Measurements from ENCODE around the gene ATP10A.

Gene ATP10A

DNA sequence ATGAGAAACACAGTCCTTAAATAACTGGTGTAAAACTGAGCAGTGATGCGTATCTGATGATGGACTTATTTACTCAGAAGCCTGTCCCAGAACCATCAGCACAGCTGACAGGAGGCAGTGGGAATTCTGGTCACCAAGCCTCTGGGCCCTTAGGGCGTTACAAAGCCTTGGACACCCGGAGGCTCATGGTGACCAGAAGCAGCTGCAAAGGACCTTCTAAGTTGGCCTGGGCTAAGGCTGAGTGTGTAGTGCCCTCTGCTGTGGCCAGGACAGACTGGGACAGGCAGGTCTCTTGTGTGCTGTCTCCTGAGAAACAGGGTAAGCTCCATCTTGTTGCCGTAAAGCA lies 168.9 kb downstream of the ATP10A start:
- peak; percentile 36 for DNase-seq

DNA sequence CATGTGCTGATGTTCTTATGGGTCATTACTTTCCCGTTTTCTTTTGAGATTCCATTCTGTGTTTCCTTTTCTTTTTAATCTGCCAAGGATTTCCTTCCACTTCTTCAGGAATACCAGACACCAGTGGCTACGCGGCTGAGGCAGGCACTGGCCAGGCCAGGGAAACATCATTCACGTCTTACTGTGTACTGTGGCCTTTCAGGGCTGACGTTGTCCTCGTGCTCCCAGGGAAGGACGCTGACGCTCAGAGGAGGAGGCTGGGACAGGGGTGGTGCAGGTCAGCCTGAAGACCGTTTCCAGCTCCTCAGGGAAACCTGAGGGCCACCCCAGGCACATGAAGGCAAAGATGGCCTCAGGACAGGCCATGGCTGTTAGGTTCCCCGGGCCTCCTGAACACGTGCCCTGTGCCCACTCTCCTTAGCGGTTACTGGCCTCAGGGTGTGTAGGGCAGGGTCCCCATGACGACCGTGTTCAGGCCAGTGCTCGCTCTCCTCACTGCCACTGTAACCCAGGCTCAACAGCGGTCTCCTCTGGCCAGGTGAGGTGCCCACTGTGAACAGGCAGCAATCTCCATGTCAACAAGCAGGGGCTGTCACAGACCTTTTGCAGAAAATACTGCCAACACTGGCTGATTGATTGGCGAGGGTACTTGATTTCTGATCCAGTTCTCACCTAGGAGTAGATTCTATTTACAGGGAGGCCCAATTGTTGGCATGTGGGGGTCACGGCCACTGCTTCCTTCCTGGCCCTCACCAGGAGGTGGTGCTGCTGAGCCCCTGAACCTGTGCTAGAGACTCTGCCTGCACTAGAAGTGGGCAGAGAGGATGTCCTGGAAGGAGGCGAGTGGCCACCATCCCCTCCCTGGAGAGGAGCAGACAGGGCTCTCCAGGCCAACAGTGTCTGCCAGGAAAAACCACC lies 169.5 kb downstream of the ATP10A start:
- peak; percentile 46 for DNase-seq

DNA sequence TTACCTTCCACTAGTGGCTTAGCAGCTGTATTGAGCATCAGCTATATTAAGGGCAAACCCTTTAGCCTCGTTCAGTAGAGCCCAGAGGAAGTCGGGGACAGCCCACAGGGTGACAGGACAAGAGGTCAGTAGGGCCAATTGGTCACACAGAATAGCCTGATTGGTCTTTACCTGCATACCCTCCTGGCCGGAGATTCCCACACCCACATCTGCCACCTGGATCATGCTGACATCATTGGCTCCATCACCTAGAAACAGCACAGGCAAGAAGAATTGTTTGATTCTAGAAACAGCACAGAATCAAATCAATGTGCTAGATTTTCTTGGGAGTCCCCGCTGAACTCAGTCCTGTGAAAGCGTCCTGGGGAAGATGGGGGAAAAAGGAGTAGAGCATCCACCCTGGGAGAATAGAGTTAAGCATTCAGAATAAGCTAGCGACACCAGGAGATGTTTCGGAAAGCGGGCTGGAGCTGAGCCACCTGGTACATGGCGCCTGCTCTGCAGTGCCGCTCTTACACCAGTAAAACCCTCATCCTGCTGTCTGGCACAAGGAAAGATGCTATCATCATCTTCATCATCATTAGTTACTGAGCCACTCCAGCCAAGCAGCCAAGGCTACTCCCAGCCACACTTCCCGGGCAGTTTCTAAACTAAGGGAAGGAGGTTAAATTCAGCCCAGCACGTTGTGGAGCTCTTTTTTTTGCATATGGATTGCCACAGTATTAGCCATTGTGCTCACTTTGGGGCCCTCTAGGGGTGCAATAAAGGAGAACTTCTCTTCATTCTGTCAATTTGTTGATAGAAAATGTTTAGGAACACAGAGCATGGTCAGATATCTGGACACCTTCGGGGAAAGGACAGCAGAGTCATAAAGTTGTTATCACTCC lies 171.3 kb downstream of the ATP10A start:
- DNase-seq, result peak; percentile 36

DNA sequence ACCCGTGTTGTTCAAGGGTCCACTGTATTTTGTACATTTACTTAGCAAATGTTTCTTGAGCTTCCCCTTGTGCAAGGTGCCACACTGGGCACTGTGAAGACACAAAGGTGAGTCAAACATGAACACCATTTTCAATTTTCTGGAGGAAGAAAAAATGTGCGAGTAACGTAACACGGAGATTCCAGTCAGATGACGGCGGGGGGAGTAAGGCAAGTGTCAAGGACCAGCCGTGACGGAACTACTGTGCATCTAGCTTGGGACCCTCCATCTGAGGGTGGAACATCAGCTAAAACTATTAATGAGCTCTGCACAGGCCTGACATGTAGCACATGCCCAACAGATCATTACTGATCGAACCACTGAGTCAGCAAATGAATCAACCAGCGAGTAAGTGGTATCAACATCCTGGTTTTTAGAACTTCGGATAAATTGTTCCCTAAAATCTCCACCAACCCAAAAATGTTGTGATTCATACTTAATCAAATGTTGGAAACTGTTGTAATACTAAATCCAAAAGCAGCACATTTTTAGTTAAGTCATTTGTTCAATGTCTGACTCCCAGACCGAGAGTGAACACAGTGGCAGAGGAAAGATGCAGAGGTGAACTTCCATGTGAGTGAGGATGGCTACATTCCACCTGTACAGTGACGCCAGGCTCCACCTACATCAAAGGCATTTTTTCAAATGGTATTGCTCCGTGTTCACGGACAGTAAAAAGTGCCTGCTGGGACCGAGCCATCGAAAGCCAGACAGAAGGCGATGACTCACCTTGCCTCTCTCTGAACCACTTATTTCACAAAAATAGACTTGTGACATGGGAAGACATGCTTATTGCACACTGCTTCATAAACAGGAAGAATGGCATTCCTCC lies 172.2 kb downstream of the ATP10A start:
- DNase-seq, result peak; percentile 32

DNA sequence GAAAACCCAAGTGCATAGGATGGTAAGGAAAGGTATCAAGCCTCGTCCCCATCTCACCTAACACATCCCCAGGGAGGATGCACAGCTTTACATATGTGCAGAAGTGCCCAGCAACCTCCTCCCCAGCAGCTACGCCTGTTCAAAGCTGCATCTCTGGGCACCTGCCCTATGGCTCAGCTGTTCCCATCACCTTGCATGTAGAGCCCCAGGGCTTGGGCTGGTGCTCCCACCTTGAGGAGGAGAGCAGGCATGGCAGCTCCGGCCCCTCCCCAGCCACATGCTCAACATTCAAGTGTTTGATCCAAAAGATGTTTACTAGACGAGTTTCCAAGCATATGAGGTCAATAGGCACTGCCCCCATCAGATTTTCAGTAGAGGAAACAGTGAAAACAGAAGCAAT lies 173.5 kb downstream of the ATP10A start:
- DNase-seq, result no peak

DNA sequence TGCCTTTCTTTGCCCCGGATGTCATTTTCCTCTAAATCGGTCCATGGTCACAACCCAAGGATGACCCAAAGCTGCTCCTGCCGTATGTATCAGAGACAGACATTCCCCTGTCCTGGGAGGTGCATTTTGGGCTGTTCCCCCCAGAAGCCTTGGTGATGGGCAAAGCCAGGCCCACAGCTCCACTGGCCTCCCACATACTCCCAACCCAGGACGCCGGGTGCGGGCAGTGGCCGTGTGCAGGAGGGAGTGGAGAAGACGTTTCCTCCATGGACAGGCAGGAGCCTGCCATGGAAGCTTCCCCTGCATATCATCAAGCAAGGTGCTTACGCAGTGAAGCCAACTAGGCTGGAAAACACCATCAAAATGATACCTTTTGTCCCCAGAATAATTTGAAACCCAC lies 175.0 kb downstream of the ATP10A start:
- DNase-seq, result no peak

DNA sequence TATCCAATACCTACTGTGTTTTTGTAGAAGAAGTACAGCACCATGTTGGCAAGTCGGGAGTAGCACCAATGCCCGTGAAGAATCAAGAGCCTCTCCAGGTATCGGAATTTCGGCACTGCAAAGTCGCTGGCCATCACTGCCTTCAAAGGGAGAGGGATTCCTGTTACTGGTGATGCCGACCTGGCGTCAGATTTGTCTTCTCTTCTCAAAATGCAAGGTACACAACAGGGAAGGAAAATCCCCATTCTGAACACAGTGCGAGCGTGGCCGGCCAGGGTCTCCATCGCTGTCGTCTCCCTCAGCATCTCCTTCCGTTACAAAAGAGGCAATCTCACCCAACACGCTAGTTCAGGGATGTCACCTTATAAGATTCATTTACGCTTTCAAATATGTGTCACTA lies 175.4 kb downstream of the ATP10A start:
- no peak for DNase-seq

DNA sequence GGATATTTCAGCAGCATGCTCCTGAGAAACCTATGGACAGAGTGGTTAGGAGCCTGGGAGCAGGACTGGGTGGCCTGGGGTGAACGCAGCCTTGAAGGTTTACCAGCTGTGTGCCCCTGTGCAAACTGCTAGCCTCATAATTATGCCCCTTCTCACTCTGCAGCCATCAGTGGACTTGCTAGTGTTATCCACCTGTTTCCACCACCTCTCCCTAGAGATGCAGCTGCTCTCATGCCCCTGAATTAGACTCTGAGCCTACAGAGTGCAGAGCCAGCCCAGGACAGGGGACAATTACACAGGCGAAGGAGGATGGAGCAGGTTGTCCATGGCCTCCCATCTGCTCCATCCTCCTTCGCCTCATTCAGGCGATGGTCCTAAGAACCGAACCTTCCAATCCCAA lies 175.9 kb downstream of the ATP10A start:
- DNase-seq, result no peak

DNA sequence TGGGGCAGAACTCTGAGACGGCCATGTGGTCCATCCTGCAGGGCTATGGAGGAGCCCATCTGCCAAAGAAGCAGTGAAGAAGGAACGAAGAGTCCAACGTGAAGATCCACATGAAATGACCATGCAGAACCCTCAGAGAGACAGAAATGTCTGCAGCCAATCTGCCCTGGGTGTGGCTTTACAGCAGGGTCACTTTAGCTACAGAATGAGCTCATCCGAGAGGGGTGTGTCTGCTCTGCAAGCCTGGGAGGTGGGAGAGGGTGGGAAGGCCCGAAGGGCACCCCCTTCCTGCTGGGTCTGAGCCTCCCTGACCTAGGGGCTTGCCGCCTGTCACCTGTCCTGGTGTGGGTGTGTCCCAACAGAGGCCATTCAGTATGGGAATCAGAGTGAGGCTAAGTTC lies 176.3 kb downstream of the ATP10A start:
- peak; percentile 40 for DNase-seq

DNA sequence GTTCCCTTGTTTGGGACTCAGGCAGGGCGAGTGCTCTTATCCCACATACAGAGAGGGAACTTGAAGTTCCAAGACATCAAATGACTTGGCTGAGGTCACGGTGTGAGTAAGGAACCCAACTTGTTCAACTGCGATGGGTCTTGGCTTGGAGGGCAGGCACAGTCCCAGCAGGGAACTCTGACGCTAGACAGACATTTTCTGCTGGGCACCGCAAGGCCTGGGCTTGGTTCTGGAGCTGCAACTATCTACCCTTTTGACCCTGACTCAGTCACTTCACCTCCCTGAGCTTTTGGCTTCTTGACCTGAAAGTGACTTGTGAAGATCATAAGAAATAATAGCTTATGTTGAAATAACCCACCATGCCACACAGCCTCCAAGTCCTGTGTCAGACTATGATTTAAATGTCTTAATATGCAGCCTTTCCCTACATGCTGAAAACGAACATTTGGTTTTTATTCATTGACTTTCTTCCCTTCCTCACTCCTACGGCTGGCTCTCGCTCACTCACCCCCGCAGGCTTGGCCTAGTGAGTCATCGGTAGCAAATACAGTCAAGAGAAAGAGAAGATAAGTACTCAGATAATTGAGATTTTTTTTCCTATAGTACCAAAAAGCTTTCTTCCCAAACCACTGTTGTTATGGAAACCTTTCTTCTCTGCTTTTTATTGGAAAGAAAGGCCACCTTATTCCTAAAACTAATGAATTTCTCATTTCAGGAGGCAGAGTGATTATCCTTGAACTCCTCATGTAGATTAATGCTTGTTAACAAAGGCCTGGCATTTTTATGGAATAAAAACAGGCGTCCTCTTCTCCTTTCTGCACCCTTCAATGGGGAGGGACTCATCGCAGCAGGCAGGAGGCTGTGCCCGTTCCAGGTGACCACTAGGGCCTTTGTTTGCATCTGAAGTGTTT lies 178.4 kb downstream of the ATP10A start:
- peak; percentile 43 for DNase-seq

DNA sequence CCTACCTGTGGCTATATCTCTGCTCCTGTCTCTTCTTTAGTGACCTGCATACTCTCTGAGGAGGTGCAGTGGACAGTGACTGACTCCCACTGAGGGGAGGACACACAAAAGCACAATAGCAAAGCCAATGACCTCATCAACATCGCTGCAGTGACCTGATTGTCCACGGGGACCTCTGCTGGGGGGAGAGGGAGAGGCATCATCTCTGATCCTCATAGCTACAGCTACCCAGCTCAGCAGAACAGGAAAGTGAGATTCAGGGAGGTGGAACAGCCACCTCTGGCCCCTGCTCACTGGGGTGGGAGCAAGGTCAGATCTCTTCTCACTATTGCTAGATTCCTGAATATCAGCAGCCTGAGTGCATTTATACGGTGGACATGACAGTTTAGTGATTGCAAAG lies 179.2 kb downstream of the ATP10A start:
- peak; percentile 24 for DNase-seq

DNA sequence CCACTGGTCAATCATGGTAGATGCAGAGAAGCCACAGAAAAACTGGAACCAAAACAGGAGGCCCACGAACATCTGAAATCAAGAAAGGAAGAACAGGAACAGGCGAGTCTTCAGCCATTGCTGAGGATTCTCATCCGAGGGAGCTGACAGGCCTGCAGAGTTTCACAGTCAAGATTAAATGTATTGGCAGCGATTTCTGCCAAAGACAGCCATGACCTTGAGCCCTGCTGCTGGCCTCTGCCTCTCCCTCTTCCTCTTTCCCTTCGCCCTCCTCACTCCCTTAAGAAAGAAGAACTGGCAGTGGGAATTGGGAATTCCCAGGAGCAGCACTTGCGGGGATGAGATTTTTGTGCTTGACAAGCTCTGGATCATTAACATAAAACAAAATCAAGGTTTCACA lies 179.7 kb downstream of the ATP10A start:
- DNase-seq, result no peak

DNA sequence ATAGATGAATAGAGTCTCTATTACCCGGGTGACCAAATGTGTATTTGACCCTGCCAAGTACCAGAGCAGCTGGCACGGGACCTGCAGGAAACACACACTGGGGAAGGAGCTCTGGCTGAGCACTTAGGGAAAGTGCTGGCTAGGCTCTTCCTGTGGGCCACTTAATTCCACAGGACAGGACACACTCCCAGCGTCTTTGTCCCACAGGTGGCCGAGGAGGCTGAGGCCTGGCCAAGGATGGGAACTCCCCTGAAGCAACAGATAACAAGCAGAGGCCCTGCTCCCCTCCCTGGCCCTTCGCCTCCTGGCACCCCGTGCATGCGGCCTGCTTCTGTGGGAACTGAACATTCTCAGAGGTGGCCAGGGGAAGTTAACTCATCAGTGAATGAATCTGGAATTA lies 180.8 kb downstream of the ATP10A start:
- peak; percentile 52 for DNase-seq

DNA sequence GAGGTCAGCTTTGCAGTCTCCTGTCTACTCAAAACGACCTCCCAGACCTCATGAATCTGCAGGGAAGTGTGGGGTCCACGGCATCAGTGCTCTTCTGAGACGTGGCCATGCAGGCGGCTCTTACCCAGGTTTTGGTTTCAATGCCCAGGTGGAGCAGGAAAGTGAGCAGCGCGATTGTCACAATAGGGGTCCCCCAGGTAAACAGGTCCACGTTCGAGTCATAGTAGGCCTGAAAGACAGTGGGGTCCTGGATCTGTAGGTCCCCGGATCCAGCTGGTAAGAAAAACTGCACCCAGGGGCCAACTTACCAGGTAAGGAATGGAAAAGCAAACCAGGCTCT lies 182.5 kb downstream of the ATP10A start:
- DNase-seq, result no peak

DNA sequence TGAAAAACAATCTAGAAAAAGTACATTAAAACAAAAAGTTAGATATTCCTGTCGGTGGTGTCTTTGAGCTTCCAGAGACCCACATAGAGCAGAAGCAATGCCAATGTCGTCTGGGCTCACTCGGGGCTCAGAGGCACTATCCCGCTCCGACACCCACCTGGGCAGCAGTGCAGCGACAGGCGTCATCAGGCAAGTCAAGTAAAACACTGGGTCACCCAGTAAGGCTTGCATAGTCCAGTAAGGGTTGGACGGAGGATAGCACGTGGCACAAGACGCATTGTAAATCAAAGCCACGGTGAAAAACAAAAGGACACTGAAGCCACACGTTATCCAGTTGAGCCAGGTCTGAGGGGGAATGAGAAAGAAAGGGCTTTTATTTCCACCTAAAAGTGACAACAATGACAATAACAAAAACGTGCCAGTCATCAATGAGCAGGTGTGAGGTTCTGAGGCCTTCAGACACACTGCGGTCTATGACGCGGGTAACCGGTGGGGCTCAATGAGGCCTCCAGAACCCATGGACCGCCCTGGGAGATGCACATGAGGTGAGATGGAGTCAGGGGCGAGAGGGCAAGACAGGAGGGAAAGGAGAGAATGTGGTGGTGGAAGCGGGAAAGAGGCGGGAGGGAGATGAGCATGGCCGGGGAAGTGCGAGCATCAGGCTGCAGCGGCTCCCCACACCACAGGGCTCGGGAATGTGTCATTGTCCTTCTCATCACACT lies 183.0 kb downstream of the ATP10A start:
- no peak for DNase-seq

DNA sequence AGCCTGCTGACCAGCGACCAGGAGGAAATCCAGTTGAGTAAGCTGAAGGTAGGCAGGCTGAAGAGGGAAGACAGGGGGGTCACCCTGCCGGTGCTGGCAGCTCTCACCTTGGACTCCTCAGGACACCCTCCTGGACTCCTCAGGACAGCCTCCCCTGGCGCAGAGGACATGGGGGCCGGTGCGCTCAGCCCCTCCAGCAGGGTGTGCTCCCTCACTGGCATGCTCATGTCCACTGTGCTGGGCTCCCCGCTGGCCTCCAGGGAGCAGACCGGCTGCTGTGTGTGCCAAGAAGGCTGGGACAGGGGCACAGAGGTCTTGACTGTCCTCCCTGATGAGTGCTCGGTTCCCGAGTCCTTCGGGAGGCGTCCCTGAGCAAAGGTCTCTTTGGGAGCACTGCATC lies 183.6 kb downstream of the ATP10A start:
- DNase-seq, result no peak

DNA sequence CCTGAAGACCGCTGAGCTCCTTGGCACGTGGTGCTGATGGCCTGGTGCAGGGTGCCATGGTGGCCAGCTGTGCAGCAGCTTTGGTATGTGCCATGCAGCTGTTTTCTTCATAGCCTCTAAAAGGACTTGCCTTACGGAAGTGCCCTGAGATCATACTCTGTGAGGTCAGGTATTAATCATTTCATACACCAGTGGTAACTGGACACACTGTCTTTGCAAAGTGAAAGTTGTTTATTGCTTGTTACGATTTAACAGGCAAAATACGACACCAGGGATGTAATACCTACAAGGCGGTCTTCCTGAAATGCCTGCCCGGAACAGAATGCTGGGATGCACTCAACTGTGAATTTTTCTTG lies 184.6 kb downstream of the ATP10A start:
- no peak for DNase-seq

DNA sequence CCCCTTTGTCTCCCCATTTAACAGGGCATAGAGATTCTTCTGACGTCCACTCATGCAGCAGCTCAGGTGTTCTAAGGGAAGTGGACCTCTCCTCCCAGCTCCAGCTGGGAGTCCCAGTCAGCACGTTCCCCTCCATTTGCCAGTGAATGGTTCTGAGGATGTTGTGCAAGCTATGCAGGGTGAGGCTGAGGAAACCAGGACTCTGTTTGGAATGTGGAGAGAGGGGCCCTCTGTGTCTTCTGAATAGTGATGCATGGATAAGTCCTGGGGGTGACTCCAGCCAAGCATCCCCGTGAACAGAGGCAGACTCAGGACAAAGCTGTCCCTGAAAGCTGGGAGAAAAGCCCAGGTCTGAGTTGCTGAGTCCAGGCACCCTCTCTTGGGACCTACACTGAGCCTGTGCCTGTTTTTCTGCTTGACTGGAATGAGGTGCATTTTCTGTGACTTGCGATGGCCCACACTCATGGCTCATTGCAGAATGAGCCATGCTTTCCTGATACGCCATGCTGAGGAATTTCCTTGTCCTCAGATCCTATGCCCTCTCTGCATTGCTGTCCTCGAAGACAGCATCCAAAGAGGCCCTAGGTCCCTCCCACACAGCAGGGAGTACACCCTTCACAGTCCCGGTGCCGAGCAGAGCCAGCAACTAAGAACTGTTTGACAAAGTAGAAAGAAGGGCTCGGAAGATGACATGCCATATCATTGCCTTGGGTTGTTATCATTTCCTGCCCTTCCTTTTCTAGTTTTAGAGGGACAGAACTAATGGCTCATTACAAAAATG lies 185.2 kb downstream of the ATP10A start:
- DNase-seq, result no peak

DNA sequence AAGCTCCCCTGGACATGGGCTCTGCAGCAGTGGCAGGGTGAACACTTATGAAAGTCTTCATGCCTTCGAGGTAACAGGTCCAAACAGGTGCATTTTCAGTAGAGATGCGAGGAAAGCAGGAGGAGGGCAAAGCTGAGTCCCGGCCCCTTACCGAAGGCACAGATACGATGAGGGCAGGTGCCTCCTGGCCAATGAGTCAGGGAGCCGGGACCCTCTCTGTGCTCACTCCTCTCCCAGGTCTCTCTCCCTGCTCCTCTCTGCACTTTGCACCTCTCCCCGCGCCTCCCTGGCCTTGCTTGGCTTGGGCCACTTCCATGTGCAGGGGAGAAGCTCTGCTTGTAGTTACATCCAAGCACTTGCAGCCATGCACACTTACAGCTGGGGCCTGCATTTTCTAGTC lies 187.1 kb downstream of the ATP10A start:
- DNase-seq, result no peak

DNA sequence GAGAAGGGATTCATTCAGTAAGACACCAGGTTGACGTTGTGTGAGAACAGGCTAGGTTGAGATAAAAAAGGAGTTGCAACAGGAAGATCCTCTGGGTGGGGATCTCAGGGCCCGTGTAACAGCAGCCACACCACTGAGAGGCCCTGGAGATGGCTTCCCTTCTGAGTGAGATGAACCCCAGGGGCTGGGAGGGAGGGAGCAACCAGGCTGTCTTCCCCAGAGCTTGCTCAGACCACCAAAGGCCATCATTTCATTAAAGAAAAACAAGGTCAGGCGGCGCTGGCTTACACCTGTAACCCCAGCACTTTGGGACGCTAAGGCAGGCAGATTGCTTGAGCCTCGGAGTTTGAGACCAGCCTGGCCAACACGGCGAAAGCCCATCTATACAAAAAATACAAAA lies 187.7 kb downstream of the ATP10A start:
- no peak for DNase-seq

DNA sequence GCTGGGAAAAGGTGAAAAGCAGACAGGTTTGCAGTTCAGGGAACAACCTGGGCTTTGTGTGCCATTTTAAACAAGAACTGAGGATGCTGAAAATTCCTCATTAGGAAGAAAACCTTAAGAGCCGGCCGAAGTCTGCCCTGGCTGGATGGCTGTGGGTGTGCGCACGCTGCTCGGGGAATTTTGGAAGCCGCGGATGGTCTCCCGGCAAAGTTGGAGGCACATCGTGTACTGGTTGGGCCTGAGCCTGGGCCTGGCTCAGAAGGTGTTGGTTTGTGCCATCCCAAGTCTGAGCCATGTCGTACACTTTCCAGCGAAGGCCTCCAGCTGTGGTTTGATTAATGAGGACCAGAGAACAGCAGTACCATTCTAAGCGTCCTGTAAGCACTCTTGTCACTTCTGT lies 188.2 kb downstream of the ATP10A start:
- DNase-seq, result no peak
